ENCODE data around the gene ANO8. TPM values are rescaled to one million over a fixed set of nuclear protein-coding genes. Genes with fewer than 3 reads are reported as not detected.

Gene ANO8
- total RNA-seq, 2 donors from 2014 or later = 7.0 to 16.5 TPM

DNA sequence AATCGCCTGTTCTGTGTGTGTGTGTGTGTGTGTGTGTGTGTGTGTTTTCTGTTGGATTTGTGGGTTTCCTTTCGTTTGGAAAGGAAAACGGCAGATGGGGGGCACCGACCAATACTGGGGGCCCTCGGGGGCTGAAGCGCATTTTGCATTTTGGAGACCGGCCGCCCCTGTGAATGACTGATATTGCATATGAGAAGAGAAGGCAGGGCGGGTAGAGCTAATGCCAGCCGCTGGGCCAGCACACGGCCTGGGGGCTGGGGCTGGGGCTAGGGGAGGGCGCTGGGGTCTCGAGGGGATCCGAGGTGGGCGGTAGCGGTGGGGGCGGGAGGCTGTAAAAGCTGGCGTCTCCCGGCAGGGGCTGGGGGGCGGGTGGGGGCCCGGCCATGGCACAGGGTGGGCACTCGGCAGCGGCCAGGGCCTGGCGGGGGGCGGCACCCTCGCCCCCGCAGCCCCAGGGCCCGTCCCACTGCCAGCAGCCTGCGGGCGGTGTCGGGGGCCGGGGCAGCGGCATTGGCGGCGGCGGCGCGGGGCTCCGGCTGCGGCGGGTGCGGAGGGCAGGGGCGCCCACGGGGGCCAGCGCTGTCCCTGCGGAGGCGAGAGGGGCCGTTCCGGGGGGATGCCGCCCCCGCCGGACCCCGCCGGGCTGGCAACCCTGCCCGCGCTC lies 11.2 kb downstream of the ANO8 start:
- no peak overlapping the region for H3K4me3 ChIP-seq

DNA sequence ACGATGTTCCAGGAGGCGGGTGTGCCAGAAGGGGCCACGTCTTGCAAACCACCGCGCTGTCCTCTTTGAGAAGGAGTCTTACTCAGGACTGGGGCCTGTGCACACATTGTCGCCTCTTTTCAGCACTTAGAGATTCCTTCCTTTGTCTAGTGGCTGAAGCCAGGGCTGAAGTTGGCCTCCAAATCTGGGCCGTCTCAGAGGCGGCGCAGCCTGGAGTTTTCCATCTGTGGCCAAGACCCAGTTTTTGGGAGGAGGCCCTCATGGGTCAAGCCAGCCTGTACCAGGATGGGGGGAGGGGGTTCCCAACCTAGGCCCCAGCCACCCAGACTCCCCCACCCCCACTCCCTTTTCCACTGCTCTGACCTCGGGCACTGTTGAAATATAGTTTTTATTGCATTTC lies 11.8 kb downstream of the ANO8 start:
- Histone ChIP-seq H3K36me3 (replicated peaks in 1 of 2; ENCODE audit: insufficient read depth in 1 of 2, low read depth in 2 of 2) (peaks cover 4 to 5% of the 10 kb centered on the region in 2 donors), H3K4me1 (peaks cover 5% of the 10 kb centered on the region), H3K9me3 (no peaks in the 10 kb centered on the region), H3K27me3 (no peaks in the 10 kb centered on the region), H3K4me3 (no peak overlapping the region), H3K27ac (no peak overlapping the region)
- WGBS, 2 donors = 75 to 82% methylated on average over 6 to 10 of the region's 10 CpGs
- no peak for ATAC-seq
- intact Hi-C loops (cut with DNase I) = no loop called here
- DNase-seq = no peak
- TF ChIP-seq POLR2A (IDR thresholded peaks at IDR 0.05) = no peak
- TF ChIP-seq, protein P1, sequence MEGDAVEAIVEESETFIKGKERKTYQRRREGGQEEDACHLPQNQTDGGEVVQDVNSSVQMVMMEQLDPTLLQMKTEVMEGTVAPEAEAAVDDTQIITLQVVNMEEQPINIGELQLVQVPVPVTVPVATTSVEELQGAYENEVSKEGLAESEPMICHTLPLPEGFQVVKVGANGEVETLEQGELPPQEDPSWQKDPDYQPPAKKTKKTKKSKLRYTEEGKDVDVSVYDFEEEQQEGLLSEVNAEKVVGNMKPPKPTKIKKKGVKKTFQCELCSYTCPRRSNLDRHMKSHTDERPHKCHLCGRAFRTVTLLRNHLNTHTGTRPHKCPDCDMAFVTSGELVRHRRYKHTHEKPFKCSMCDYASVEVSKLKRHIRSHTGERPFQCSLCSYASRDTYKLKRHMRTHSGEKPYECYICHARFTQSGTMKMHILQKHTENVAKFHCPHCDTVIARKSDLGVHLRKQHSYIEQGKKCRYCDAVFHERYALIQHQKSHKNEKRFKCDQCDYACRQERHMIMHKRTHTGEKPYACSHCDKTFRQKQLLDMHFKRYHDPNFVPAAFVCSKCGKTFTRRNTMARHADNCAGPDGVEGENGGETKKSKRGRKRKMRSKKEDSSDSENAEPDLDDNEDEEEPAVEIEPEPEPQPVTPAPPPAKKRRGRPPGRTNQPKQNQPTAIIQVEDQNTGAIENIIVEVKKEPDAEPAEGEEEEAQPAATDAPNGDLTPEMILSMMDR (IDR thresholded peaks at IDR 0.05) = no peak

More for the DNA sequence above, 11.2 kb downstream of the ANO8 start:
- peaks cover 4 to 5% of the 10 kb centered on the region in 2 donors for H3K36me3 ChIP-seq (replicated peaks in 1 of 2; ENCODE audit: insufficient read depth in 1 of 2, low read depth in 2 of 2)
- H3K9me3 ChIP-seq = no peaks in the 10 kb centered on the region
- intact Hi-C loops (cut with DNase I) = no loop called here
- no peak overlapping the region for H3K27ac ChIP-seq
- peaks cover 11% of the 10 kb centered on the region for H3K4me1 ChIP-seq
- WGBS, 2 donors = 53 to 68% methylated on average over 9 to 53 of the region's 56 CpGs
- no peak for ATAC-seq
- no peak for DNase-seq
- TF ChIP-seq, protein P1 (IDR thresholded peaks at IDR 0.05) = no peak
- TF ChIP-seq POLR2A (IDR thresholded peaks at IDR 0.05) = no peak
- no peaks in the 10 kb centered on the region for H3K27me3 ChIP-seq

DNA sequence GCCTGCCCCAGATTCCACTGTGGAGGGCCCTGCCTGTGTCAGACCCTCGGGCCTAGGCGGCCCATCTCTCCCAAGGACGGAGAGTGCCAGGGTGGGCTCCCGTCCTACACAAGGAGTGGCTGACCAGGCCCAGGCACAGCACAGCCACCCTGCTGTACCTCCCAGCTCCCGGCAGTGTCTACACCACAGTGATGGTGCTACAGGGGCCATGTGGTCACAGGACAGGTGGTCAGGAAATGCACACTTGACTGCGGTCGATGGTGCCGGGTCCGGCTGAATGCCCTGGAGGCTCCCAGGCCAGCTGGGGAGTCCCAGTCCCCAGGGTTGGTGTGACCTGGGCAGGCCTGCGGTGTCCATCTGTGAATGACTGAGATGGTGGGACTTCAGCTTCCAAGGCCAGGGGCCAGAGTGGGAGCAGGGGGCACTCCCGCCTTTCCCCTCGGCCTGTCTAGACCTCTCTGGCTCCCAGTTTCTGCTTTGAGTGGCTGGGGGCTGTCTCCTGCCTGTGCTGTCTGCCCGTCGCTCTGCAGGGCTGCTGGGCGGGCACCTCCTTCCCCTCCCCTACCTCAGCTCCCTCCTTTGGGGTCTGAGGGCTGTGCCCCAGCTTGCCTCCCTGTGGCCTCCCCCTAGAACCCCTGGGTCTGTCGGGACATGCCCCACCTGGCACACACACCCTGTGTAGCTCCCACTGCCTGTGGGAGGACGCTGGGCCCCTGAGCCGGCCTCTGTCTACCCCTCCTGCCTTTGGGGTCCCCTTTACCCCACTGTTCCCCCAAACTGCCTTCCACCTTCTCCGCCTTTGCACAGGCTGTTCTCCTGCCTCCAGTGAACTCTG lies 12.8 kb downstream of the ANO8 start:
- Histone ChIP-seq H3K4me3 (no peak overlapping the region), H3K4me1 (no peaks in the 10 kb centered on the region), H3K27ac (no peak overlapping the region), H3K9me3 (no peaks in the 10 kb centered on the region), H3K36me3 (replicated peaks in 1 of 2; ENCODE audit: insufficient read depth in 1 of 2, low read depth in 2 of 2) (peaks cover 4 to 5% of the 10 kb centered on the region in 2 donors), H3K27me3 (no peaks in the 10 kb centered on the region)
- no peak for ATAC-seq
- intact Hi-C loops (cut with DNase I) = no loop called here
- DNase-seq = no peak
- WGBS, 2 donors = 92% methylated on average over 8 to 18 of the region's 19 CpGs
- TF ChIP-seq, protein P1 (IDR thresholded peaks at IDR 0.05) = no peak
- TF ChIP-seq POLR2A (IDR thresholded peaks at IDR 0.05) = no peak

DNA sequence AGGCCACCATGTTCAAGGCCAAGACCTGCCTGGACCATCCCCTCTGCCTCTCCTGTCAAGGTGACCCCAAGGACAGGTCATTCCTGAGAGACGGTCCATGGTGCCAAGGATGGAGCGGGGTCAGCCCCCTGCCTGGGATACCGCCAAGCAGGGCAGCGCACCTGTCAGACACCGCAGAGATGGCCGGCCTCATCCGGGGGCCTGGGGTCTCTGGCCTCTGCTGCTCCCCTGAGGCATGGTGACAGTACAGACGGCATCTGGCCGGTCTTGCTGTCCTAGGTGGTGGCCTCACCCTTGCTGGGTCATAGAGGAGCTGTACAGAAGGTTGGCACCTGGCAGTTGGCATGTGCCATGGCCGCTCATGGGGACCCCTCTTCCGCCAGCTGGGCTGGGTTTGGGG lies 14.2 kb downstream of the ANO8 start:
- DNase-seq = no peak
- peaks cover 4 to 5% of the 10 kb centered on the region in 2 donors for H3K36me3 ChIP-seq (replicated peaks in 1 of 2; ENCODE audit: insufficient read depth in 1 of 2, low read depth in 2 of 2)
- no peak for TF ChIP-seq POLR2A (IDR thresholded peaks at IDR 0.05)
- TF ChIP-seq, protein P1 (IDR thresholded peaks at IDR 0.05) = no peak
- H3K9me3 ChIP-seq = no peaks in the 10 kb centered on the region
- H3K4me1 ChIP-seq = no peaks in the 10 kb centered on the region
- no peak for ATAC-seq
- intact Hi-C loops (cut with DNase I) = no loop called here
- H3K4me3 ChIP-seq = no peak overlapping the region
- no peaks in the 10 kb centered on the region for H3K27me3 ChIP-seq
- H3K27ac ChIP-seq = no peak overlapping the region
- 79 to 96% methylated on average over 4 to 11 of the region's 11 CpGs for WGBS, 2 donors

All from body of pancreas (tissue), 4 donors.